ENCODE data around the gene MCCD1.

DNA sequence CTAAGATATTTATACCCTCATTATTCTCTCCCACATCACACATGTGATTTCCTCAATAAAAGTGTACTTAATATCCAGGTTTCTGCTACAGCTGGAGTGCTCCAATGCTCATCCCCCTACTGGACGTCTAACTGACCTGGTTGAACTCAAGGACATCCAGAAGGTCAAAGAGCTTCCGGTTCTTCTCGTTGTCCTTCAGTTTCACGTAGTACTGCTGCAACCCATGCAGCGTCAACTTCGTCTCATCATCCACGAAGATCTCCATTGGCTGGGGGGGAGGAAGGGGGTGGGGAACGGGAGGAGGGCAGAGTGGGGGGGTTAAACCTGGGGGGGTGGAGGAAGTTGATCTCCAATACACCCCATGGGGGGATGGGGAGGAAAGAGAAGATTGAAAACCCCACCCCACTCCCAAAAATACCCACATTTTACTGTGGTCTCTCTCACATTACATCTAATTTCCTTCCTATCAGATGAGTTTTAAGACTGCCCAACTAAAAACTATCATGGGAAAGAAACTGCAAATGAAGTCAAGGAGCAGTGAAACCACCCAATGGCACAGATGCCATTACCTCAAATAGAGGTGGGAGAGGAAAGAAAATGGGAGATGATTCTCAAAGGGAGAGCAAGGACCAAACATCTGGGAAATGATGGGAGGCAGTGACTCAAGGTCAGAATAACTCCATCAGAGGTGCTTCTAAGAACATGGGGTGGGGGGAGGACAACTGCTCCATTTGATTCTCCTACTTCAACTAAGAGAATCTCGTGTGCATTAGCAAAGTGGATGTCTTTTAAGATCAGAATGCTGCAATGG, 4.1 kb downstream of the MCCD1 start:
- TF ChIP-seq HOXD13 (CRISPR knock-in tag; IDR thresholded peaks at IDR 0.05; ENCODE audit: borderline replicate concordance), result no peak
- TF ChIP-seq, protein P1, sequence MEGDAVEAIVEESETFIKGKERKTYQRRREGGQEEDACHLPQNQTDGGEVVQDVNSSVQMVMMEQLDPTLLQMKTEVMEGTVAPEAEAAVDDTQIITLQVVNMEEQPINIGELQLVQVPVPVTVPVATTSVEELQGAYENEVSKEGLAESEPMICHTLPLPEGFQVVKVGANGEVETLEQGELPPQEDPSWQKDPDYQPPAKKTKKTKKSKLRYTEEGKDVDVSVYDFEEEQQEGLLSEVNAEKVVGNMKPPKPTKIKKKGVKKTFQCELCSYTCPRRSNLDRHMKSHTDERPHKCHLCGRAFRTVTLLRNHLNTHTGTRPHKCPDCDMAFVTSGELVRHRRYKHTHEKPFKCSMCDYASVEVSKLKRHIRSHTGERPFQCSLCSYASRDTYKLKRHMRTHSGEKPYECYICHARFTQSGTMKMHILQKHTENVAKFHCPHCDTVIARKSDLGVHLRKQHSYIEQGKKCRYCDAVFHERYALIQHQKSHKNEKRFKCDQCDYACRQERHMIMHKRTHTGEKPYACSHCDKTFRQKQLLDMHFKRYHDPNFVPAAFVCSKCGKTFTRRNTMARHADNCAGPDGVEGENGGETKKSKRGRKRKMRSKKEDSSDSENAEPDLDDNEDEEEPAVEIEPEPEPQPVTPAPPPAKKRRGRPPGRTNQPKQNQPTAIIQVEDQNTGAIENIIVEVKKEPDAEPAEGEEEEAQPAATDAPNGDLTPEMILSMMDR (tag by site-specific recombination; IDR thresholded peaks at IDR 0.05), result no peak
- TF ChIP-seq YY1 (tag by site-specific recombination; IDR thresholded peaks at IDR 0.05), result no peak
- TF ChIP-seq, protein P2, sequence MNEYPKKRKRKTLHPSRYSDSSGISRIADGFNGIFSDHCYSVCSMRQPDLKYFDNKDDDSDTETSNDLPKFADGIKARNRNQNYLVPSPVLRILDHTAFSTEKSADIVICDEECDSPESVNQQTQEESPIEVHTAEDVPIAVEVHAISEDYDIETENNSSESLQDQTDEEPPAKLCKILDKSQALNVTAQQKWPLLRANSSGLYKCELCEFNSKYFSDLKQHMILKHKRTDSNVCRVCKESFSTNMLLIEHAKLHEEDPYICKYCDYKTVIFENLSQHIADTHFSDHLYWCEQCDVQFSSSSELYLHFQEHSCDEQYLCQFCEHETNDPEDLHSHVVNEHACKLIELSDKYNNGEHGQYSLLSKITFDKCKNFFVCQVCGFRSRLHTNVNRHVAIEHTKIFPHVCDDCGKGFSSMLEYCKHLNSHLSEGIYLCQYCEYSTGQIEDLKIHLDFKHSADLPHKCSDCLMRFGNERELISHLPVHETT (tag by site-specific recombination; IDR thresholded peaks at IDR 0.05), result no peak
- no peak for TF ChIP-seq ZNF302 (tag by site-specific recombination; IDR thresholded peaks at IDR 0.05; ENCODE audit: low read depth)
- TF ChIP-seq, protein P3, sequence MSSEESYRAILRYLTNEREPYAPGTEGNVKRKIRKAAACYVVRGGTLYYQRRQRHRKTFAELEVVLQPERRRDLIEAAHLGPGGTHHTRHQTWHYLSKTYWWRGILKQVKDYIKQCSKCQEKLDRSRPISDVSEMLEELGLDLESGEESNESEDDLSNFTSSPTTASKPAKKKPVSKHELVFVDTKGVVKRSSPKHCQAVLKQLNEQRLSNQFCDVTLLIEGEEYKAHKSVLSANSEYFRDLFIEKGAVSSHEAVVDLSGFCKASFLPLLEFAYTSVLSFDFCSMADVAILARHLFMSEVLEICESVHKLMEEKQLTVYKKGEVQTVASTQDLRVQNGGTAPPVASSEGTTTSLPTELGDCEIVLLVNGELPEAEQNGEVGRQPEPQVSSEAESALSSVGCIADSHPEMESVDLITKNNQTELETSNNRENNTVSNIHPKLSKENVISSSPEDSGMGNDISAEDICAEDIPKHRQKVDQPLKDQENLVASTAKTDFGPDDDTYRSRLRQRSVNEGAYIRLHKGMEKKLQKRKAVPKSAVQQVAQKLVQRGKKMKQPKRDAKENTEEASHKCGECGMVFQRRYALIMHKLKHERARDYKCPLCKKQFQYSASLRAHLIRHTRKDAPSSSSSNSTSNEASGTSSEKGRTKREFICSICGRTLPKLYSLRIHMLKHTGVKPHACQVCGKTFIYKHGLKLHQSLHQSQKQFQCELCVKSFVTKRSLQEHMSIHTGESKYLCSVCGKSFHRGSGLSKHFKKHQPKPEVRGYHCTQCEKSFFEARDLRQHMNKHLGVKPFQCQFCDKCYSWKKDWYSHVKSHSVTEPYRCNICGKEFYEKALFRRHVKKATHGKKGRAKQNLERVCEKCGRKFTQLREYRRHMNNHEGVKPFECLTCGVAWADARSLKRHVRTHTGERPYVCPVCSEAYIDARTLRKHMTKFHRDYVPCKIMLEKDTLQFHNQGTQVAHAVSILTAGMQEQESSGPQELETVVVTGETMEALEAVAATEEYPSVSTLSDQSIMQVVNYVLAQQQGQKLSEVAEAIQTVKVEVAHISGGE (tag by site-specific recombination; conservative IDR thresholded peaks at IDR 0.05; ENCODE audit: low read depth), result no peak
